ENCODE data around the gene MTMR10.
A peak's percentile ranks its signal among the peaks of the same experiment; 100 is the strongest.

DNA sequence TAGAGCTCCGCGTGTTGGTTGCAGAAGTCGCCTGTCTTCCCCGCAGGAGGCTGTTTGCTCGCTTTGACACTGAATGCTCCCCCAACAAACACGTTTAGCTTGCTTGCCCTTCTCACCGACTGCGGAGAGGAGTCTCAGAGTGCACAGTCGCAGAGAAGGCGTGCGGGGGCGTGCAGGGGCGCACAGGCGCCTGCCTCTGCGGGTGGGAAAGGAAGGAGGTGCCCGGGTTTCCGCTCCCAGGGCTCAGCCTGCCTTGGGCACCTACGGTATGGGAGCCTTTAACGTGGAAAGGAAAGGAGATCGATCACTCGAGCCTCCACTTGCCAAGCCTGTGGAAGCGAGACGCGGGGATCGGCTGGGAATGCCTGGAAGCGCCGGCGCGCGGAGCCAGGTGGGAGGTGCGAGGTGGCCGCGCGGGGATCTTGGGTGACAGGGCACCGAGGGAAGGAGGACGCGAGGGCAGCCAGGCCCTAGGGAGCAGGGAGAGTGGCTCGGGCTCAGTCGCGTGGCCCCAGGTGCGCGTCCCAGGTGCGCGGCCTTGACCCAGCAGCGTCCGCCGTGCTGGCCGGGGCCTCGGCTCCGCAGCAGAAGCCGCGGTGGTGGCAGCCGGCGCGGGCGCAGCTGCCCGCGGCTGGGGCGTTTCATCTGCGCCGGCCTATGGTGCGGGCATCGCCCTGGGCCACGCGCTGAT lies 87.8 kb downstream of the MTMR10 start, which contains the start of gene FAN1:
- TF ChIP-seq, protein P1, sequence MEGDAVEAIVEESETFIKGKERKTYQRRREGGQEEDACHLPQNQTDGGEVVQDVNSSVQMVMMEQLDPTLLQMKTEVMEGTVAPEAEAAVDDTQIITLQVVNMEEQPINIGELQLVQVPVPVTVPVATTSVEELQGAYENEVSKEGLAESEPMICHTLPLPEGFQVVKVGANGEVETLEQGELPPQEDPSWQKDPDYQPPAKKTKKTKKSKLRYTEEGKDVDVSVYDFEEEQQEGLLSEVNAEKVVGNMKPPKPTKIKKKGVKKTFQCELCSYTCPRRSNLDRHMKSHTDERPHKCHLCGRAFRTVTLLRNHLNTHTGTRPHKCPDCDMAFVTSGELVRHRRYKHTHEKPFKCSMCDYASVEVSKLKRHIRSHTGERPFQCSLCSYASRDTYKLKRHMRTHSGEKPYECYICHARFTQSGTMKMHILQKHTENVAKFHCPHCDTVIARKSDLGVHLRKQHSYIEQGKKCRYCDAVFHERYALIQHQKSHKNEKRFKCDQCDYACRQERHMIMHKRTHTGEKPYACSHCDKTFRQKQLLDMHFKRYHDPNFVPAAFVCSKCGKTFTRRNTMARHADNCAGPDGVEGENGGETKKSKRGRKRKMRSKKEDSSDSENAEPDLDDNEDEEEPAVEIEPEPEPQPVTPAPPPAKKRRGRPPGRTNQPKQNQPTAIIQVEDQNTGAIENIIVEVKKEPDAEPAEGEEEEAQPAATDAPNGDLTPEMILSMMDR (IDR thresholded peaks at IDR 0.05; ENCODE audit: low read length): peak; percentile 45
- TF ChIP-seq EZH2 (IDR thresholded peaks at IDR 0.05; ENCODE audit: borderline replicate concordance, low read length): no peak

Measured in OCI-LY1 (cell line).